ENCODE data around the gene TMEM212. TPM values are rescaled to one million over a fixed set of nuclear protein-coding genes. Genes with fewer than 3 reads are reported as not detected.

The TMEM212 gene
- total RNA-seq, 2 experiments from 2014 or later, result not detected

GRCh38 chr3:171797873-171798272 lies 45.3 kb upstream of the TMEM212 start:
- ATAC-seq (ENCODE audit: poor library complexity) (no peak), DNase-seq (no peak)
- no peaks in the 10 kb centered on the region for H3K9me3 Mint-ChIP-seq
- Histone ChIP-seq H3K27ac (ENCODE audit: low read depth in 1 of 2, low read length in 2 of 2) (no peak overlapping the region), H3K4me3 (ENCODE audit: low read length) (no peak overlapping the region), H3K9me3 (ENCODE audit: control insufficient read depth in 1 of 2, insufficient read depth in 1 of 2, low read length in 2 of 2) (no peaks in the 10 kb centered on the region), H3K36me3 (ENCODE audit: insufficient read depth, low read length) (no peaks in the 10 kb centered on the region), H3K4me1 (ENCODE audit: insufficient read depth, low read length) (no peaks in the 10 kb centered on the region), H3K27me3 (ENCODE audit: control insufficient read depth in 1 of 2, insufficient read depth in 2 of 2, low read length in 2 of 2) (no peaks in the 10 kb centered on the region)
- no peak overlapping the region for H3K27ac Mint-ChIP-seq
- peaks cover 5% of the 10 kb centered on the region for H3K27me3 Mint-ChIP-seq
- H3K36me3 Mint-ChIP-seq (ENCODE audit: low read depth), result no peaks in the 10 kb centered on the region
- ChIA-PET POLR2A (no interaction called here), CTCF (no interaction called here)
- H3K4me1 Mint-ChIP-seq (ENCODE audit: low read depth), result no peaks in the 10 kb centered on the region
- no peak for TF ChIP-seq CTCF (IDR thresholded peaks at IDR 0.05)
- intact Hi-C loops (cut with DNase I, micrococcal nuclease), result no loop called here
- no peak overlapping the region for H3K4me3 Mint-ChIP-seq

DNA sequence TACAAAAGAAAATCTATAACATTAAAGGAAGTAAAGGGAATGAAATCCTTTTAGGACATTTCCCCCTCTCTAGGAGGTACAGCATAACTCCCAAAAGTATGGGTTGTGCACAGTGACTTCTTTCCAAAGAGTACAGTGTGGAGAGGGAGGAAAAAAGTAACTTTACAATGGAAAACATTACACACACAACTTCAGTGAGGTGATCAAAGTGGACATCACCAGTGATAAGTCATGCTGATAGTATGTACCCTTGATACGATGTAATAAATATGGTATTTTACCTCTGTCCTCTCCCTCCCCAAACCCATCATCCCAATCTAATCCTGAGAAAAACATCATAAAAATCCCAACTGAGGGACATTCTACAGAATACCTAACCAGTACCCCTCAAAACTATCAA lies 43.6 kb upstream of the TMEM212 start:
- H3K4me3 ChIP-seq (ENCODE audit: low read length), result no peak overlapping the region
- H3K27ac ChIP-seq (ENCODE audit: low read depth in 1 of 2, low read length in 2 of 2), result no peak overlapping the region
- no peaks in the 10 kb centered on the region for H3K36me3 ChIP-seq (ENCODE audit: insufficient read depth, low read length)
- DNase-seq (no peak), ATAC-seq (ENCODE audit: poor library complexity) (no peak)
- CTCF ChIA-PET, result no interaction called here
- H3K4me1 ChIP-seq (ENCODE audit: insufficient read depth, low read length), result no peaks in the 10 kb centered on the region
- Mint-ChIP-seq H3K27ac (no peak overlapping the region), H3K27me3 (peaks cover 5% of the 10 kb centered on the region), H3K36me3 (ENCODE audit: low read depth) (no peaks in the 10 kb centered on the region), H3K4me1 (ENCODE audit: low read depth) (no peaks in the 10 kb centered on the region), H3K9me3 (no peaks in the 10 kb centered on the region), H3K4me3 (no peak overlapping the region)
- POLR2A ChIA-PET, result no interaction called here
- no peaks in the 10 kb centered on the region for H3K27me3 ChIP-seq (ENCODE audit: control insufficient read depth in 1 of 2, insufficient read depth in 2 of 2, low read length in 2 of 2)
- intact Hi-C loops (cut with DNase I, micrococcal nuclease), result no loop called here
- TF ChIP-seq CTCF (IDR thresholded peaks at IDR 0.05), result no peak
- no peaks in the 10 kb centered on the region for H3K9me3 ChIP-seq (ENCODE audit: control insufficient read depth in 1 of 2, insufficient read depth in 1 of 2, low read length in 2 of 2)

DNA sequence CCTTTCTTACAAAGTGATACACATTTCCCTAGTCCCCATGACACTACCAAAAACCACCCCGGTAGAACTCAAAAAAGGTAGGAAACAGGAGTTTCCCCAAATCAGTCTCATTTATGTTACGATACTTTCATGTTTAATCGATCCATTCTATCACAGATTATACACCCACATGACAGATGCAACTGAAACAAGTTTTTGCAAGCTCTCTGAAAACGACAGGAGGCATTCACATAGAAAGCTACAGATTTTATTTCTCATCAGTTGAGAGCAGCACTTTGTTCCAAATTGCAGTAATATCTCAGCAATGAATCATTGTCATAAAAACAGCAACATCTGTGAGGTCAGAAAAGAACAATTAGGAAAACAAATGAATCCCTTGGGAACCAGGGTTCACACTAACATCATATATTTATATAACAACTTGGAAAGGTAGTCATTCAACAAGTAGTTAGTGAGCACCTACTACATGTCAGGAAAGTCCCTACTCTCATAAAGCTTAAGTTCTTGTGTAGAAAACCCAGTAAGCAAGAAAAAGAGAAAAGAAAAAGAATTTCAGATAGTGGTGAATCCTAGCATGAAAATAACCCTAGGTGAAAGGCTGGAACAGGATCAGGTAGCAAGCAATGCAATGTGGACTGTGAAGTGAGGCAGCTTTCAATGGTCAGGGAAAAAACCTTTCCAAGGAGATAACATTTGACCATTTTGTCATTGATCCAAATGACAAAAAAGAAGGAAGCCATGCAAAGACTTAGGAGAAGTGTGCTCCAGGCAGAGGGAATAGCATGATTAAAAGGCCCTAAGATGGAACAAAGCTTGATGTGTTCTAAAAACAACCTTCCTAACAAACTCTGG lies 41.2 kb upstream of the TMEM212 start:
- Mint-ChIP-seq H3K36me3 (ENCODE audit: low read depth) (no peaks in the 10 kb centered on the region), H3K27ac (no peak overlapping the region), H3K27me3 (peaks cover 5% of the 10 kb centered on the region), H3K4me3 (no peak overlapping the region), H3K4me1 (ENCODE audit: low read depth) (no peaks in the 10 kb centered on the region), H3K9me3 (no peaks in the 10 kb centered on the region)
- no peak overlapping the region for H3K4me3 ChIP-seq (ENCODE audit: low read length)
- ChIA-PET POLR2A (no interaction called here), CTCF (no interaction called here)
- no peak for TF ChIP-seq CTCF (IDR thresholded peaks at IDR 0.05)
- DNase-seq (no peak), ATAC-seq (ENCODE audit: poor library complexity) (no peak)
- H3K27me3 ChIP-seq (ENCODE audit: control insufficient read depth in 1 of 2, insufficient read depth in 2 of 2, low read length in 2 of 2), result peaks cover 0 to 6% of the 10 kb centered on the region in 2 experiments
- intact Hi-C loops (cut with DNase I, micrococcal nuclease), result no loop called here
- no peaks in the 10 kb centered on the region for H3K36me3 ChIP-seq (ENCODE audit: insufficient read depth, low read length)
- no peaks in the 10 kb centered on the region for H3K9me3 ChIP-seq (ENCODE audit: control insufficient read depth in 1 of 2, insufficient read depth in 1 of 2, low read length in 2 of 2)
- no peak overlapping the region for H3K27ac ChIP-seq (ENCODE audit: low read depth in 1 of 2, low read length in 2 of 2)
- H3K4me1 ChIP-seq (ENCODE audit: insufficient read depth, low read length), result no peaks in the 10 kb centered on the region

Data from CD4-positive, alpha-beta T cell (primary cell).